WTC11 (cell line): ENCODE measurements around the gene ABHD4.

Experiments used
- ATF1 ChIP-seq: sonication (generic); formaldehyde crosslinking; IDR thresholded peaks from 2 replicates; pipeline ENCODE4 v1.8.1; 2023; ENCODE audit warnings: mild to moderate bottlenecking, moderate library complexity, missing genetic modification reagents
- ESRRA ChIP-seq: sonication (generic); formaldehyde crosslinking; IDR thresholded peaks from 2 replicates; pipeline ENCODE4 v1.8.1; 2022; ENCODE audit warnings: mild to moderate bottlenecking, missing genetic modification reagents, borderline replicate concordance
- MXD4 ChIP-seq: fragments of 250-450 bp; sonication (Bioruptor Pico); IDR thresholded peaks from 2 replicates; pipeline ENCODE4 v1.8.0; 2021; ENCODE audit warnings: mild to moderate bottlenecking, moderate library complexity, borderline replicate concordance
- NR2C2 ChIP-seq: sonication (generic); formaldehyde crosslinking; IDR thresholded peaks from 2 replicates; pipeline ENCODE4 v1.8.0; 2022; ENCODE audit warnings: mild to moderate bottlenecking, missing genetic modification reagents
- NR3C1 ChIP-seq: sonication (generic); formaldehyde crosslinking; conservative IDR thresholded peaks from 2 replicates; pipeline ENCODE4 v1.8.1; 2023; ENCODE audit warnings: low read depth, mild to moderate bottlenecking, missing genetic modification reagents
- SP1 ChIP-seq: sonication (generic); formaldehyde crosslinking; conservative IDR thresholded peaks from 2 replicates; pipeline ENCODE4 v1.8.1; 2022; ENCODE audit warnings: missing genetic modification reagents
- TEAD1 ChIP-seq: sonication (generic); formaldehyde crosslinking; IDR thresholded peaks from 2 replicates; pipeline ENCODE4 v1.8.0; 2022; ENCODE audit warnings: mild to moderate bottlenecking, missing genetic modification reagents
- TEAD4 ChIP-seq: sonication (generic); formaldehyde crosslinking; IDR thresholded peaks from 2 replicates; pipeline ENCODE4 v1.8.0; 2022; ENCODE audit warnings: mild to moderate bottlenecking, missing genetic modification reagents
- TP53 ChIP-seq: sonication (generic); formaldehyde crosslinking; IDR thresholded peaks from 2 replicates; pipeline ENCODE4 v1.8.1; 2023; ENCODE audit warnings: mild to moderate bottlenecking, missing genetic modification reagents
- ZBTB21 ChIP-seq: sonication (generic); formaldehyde crosslinking; IDR thresholded peaks from 2 replicates; pipeline ENCODE4 v1.8.1; 2023; ENCODE audit warnings: mild to moderate bottlenecking, missing genetic modification reagents, borderline replicate concordance
- TF ChIP-seq, protein P1 (sequence below): fragments of 200-600 bp; IDR thresholded peaks from 2 replicates; pipeline ENCODE4 v1.8.0; 2022; ENCODE audit warnings: antibody characterized with exemption
- TF ChIP-seq, protein P2 (sequence below): sonication (generic); formaldehyde crosslinking; conservative IDR thresholded peaks from 2 replicates; pipeline ENCODE4 v1.8.1; 2023; ENCODE audit warnings: mild to moderate bottlenecking, low read depth, missing genetic modification reagents, moderate library complexity
- TF ChIP-seq, protein P3 (sequence below): sonication (generic); formaldehyde crosslinking; IDR thresholded peaks from 2 replicates; pipeline ENCODE4 v1.8.0; 2022; ENCODE audit warnings: missing genetic modification reagents

- TF ChIP-seq, protein P1, sequence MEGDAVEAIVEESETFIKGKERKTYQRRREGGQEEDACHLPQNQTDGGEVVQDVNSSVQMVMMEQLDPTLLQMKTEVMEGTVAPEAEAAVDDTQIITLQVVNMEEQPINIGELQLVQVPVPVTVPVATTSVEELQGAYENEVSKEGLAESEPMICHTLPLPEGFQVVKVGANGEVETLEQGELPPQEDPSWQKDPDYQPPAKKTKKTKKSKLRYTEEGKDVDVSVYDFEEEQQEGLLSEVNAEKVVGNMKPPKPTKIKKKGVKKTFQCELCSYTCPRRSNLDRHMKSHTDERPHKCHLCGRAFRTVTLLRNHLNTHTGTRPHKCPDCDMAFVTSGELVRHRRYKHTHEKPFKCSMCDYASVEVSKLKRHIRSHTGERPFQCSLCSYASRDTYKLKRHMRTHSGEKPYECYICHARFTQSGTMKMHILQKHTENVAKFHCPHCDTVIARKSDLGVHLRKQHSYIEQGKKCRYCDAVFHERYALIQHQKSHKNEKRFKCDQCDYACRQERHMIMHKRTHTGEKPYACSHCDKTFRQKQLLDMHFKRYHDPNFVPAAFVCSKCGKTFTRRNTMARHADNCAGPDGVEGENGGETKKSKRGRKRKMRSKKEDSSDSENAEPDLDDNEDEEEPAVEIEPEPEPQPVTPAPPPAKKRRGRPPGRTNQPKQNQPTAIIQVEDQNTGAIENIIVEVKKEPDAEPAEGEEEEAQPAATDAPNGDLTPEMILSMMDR, result no peak
- no peak for TF ChIP-seq ZBTB21 (CRISPR knock-in tag)
- no peak for TF ChIP-seq TP53 (CRISPR knock-in tag)
- TF ChIP-seq TEAD1, result no peak
- no peak for TF ChIP-seq ATF1 (CRISPR knock-in tag)
- no peak for TF ChIP-seq NR2C2 (CRISPR knock-in tag)
- TF ChIP-seq TEAD4, result no peak
- TF ChIP-seq, protein P2, sequence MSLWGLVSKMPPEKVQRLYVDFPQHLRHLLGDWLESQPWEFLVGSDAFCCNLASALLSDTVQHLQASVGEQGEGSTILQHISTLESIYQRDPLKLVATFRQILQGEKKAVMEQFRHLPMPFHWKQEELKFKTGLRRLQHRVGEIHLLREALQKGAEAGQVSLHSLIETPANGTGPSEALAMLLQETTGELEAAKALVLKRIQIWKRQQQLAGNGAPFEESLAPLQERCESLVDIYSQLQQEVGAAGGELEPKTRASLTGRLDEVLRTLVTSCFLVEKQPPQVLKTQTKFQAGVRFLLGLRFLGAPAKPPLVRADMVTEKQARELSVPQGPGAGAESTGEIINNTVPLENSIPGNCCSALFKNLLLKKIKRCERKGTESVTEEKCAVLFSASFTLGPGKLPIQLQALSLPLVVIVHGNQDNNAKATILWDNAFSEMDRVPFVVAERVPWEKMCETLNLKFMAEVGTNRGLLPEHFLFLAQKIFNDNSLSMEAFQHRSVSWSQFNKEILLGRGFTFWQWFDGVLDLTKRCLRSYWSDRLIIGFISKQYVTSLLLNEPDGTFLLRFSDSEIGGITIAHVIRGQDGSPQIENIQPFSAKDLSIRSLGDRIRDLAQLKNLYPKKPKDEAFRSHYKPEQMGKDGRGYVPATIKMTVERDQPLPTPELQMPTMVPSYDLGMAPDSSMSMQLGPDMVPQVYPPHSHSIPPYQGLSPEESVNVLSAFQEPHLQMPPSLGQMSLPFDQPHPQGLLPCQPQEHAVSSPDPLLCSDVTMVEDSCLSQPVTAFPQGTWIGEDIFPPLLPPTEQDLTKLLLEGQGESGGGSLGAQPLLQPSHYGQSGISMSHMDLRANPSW (CRISPR knock-in tag), result no peak
- no peak for TF ChIP-seq ESRRA
- TF ChIP-seq MXD4 (CRISPR knock-in tag), result no peak
- TF ChIP-seq NR3C1, result no peak
- TF ChIP-seq SP1 (CRISPR knock-in tag), result no peak
- TF ChIP-seq, protein P3, sequence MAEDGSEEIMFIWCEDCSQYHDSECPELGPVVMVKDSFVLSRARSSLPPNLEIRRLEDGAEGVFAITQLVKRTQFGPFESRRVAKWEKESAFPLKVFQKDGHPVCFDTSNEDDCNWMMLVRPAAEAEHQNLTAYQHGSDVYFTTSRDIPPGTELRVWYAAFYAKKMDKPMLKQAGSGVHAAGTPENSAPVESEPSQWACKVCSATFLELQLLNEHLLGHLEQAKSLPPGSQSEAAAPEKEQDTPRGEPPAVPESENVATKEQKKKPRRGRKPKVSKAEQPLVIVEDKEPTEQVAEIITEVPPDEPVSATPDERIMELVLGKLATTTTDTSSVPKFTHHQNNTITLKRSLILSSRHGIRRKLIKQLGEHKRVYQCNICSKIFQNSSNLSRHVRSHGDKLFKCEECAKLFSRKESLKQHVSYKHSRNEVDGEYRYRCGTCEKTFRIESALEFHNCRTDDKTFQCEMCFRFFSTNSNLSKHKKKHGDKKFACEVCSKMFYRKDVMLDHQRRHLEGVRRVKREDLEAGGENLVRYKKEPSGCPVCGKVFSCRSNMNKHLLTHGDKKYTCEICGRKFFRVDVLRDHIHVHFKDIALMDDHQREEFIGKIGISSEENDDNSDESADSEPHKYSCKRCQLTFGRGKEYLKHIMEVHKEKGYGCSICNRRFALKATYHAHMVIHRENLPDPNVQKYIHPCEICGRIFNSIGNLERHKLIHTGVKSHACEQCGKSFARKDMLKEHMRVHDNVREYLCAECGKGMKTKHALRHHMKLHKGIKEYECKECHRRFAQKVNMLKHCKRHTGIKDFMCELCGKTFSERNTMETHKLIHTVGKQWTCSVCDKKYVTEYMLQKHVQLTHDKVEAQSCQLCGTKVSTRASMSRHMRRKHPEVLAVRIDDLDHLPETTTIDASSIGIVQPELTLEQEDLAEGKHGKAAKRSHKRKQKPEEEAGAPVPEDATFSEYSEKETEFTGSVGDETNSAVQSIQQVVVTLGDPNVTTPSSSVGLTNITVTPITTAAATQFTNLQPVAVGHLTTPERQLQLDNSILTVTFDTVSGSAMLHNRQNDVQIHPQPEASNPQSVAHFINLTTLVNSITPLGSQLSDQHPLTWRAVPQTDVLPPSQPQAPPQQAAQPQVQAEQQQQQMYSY, result no peak
These were observed 16.2 kb downstream of the ABHD4 start for GRCh38 chr14:22614240-22614799.
